ENCODE results near the gene SLC2A1.

The SLC2A1 gene

DNA sequence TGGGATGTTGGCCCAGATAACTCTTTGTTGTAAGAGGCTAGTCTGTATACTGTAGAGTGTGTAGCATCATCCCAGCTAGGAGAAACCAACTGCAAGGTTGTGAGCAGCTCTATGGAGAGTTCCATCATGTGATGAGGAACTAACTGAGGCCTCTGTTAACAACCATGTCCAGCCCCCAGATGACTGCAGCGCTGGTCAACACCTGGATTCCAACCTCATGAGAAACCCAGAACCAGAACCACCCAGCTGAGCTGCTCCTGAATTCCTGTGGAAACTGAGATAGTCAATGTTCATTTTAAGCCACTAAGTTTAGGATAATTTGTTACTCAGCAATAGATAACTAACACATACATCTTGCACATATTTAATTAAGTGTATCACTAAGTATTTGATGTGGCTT is 41.6 kb upstream of the SLC2A1 start (continued):
- TF ChIP-seq ZNF596 (tag by site-specific recombination; IDR thresholded peaks at IDR 0.05), result no peak
- no peak for TF ChIP-seq SCRT2 (tag by site-specific recombination; IDR thresholded peaks at IDR 0.05)
- TF ChIP-seq, protein P1, sequence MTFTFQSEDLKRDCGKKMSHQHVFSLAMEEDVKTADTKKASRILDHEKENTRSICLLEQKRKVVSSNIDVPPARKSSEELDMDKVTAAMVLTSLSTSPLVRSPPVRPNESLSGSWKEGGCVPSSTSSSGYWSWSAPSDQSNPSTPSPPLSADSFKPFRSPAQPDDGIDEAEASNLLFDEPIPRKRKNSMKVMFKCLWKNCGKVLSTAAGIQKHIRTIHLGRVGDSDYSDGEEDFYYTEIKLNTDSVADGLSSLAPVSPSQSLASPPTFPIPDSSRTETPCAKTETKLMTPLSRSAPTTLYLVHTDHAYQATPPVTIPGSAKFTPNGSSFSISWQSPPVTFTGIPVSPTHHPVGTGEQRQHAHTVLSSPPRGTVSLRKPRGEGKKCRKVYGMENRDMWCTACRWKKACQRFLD (tag by site-specific recombination; IDR thresholded peaks at IDR 0.05), result no peak

- Histone ChIP-seq H3K4me1 (ENCODE audit: control insufficient read depth, insufficient read depth, low read length) (no peaks in the 10 kb centered on the region), H3K4me3 (ENCODE audit: low read depth, low read length) (no peak overlapping the region), H3K27ac (ENCODE audit: extremely low read depth, low read depth, low read length) (no peak overlapping the region), H3K36me3 (ENCODE audit: control insufficient read depth in 2 of 2, insufficient read depth in 1 of 2, low read length in 2 of 2) (no peaks in the 10 kb centered on the region), H3K9me3 (ENCODE audit: control insufficient read depth, insufficient read depth, low read depth, low read length) (no peaks in the 10 kb centered on the region)
- POLR2A ChIA-PET, result no interaction called here
- CTCF ChIA-PET, result no interaction called here
- TF ChIP-seq ZNF580 (tag by site-specific recombination; IDR thresholded peaks at IDR 0.05) (no peak), SCRT1 (tag by site-specific recombination; IDR thresholded peaks at IDR 0.05; ENCODE audit: borderline replicate concordance) (no peak), WT1 (tag by site-specific recombination; IDR thresholded peaks at IDR 0.05) (no peak), ZNF645 (tag by site-specific recombination; IDR thresholded peaks at IDR 0.05) (no peak), ZNF138 (tag by site-specific recombination; IDR thresholded peaks at IDR 0.05; ENCODE audit: borderline replicate concordance) (no peak), ZNF76 (tag by site-specific recombination; IDR thresholded peaks at IDR 0.05; ENCODE audit: borderline replicate concordance, low read depth) (no peak), ZNF423 (tag by site-specific recombination; IDR thresholded peaks at IDR 0.05) (no peak)
These were observed 40.6 kb upstream of the SLC2A1 start for GRCh38 chr1:42999308-42999707.

DNA sequence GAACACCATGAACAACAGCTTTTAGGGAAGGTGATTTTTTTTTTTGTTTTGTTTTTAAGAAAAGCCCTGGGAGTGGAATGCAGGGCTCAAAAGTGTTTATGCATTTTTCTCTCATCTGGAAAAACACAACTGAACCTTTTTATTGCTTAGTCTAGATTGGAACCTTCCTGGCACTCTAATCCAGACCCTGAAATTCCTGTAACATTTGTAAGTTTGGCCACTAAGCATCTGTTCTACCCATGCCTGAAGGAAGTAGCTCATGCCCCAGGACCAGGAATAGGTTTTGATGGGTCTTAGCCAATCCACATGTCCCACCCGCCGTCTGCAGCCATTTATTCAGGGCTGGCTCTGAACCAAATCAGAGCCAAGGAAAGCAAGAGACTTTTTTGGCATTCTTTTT is 39.7 kb upstream of the SLC2A1 start:
- H3K4me1 ChIP-seq (ENCODE audit: control insufficient read depth, insufficient read depth, low read length), result no peaks in the 10 kb centered on the region
- no peaks in the 10 kb centered on the region for H3K9me3 ChIP-seq (ENCODE audit: control insufficient read depth, insufficient read depth, low read depth, low read length)
- POLR2A ChIA-PET, result no interaction called here
- no peak overlapping the region for H3K4me3 ChIP-seq (ENCODE audit: low read depth, low read length)
- H3K36me3 ChIP-seq (ENCODE audit: control insufficient read depth in 2 of 2, insufficient read depth in 1 of 2, low read length in 2 of 2), result no peaks in the 10 kb centered on the region
- TF ChIP-seq HOXA7 (CRISPR knock-in tag; IDR thresholded peaks at IDR 0.05; ENCODE audit: borderline replicate concordance) (no peak), SALL2 (tag by site-specific recombination; IDR thresholded peaks at IDR 0.05; ENCODE audit: borderline replicate concordance) (no peak)
- CTCF ChIA-PET, result interaction anchor here (0.7 to 1.0 kb wide), 2 partner anchors 61 to 76 kb away, joined by 3 to 5 read pairs; no protein-coding TSS in a partner anchor
- H3K27ac ChIP-seq (ENCODE audit: extremely low read depth, low read depth, low read length), result no peak overlapping the region

DNA sequence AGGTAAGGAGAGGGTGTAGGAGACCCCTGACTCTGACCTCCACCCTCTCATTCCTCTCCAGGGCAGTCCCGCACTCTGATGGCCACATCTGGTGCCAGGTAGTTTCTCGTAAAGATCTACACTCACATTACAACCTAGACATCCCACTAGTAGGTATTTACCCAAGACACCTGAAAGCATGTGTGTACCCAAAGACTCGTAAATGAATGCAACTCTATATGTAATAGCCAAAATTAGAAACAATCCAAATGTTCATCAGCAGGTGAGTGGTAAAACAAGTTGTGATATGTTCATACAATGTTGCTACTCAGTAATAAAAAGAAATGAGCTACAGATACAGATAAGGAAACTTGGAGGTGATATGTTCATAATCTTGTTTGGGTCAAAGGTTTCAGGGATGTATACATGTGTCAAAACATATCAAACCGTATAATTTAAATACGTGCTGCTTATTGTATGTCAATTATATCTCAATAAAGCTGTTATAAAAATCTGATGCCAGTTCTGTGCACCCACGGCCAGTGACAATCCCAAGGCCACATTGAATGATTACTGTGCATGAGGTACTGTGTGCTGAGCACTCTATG is 37.8 kb upstream of the SLC2A1 start:
- no peak overlapping the region for H3K4me3 ChIP-seq (ENCODE audit: low read depth, low read length)
- H3K4me1 ChIP-seq (ENCODE audit: control insufficient read depth, insufficient read depth, low read length), result no peaks in the 10 kb centered on the region
- ChIA-PET CTCF (interaction anchor here (0.6 to 1.0 kb wide), 4 partner anchors 16 to 1659 kb away, joined by 3 to 4 read pairs (median 4); no protein-coding TSS in a partner anchor), POLR2A (no interaction called here)
- no peaks in the 10 kb centered on the region for H3K36me3 ChIP-seq (ENCODE audit: control insufficient read depth in 2 of 2, insufficient read depth in 1 of 2, low read length in 2 of 2)
- H3K27ac ChIP-seq (ENCODE audit: extremely low read depth, low read depth, low read length), result no peak overlapping the region
- no peaks in the 10 kb centered on the region for H3K9me3 ChIP-seq (ENCODE audit: control insufficient read depth, insufficient read depth, low read depth, low read length)
- TF ChIP-seq ZNF580 (tag by site-specific recombination; IDR thresholded peaks at IDR 0.05), result no peak
- TF ChIP-seq, protein P2, sequence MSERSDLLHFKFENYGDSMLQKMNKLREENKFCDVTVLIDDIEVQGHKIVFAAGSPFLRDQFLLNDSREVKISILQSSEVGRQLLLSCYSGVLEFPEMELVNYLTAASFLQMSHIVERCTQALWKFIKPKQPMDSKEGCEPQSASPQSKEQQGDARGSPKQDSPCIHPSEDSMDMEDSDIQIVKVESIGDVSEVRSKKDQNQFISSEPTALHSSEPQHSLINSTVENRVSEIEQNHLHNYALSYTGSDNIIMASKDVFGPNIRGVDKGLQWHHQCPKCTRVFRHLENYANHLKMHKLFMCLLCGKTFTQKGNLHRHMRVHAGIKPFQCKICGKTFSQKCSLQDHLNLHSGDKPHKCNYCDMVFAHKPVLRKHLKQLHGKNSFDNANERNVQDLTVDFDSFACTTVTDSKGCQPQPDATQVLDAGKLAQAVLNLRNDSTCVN (tag by site-specific recombination; optimal IDR thresholded peaks at IDR 0.05), result no peak
- TF ChIP-seq ZNF202 (tag by site-specific recombination; IDR thresholded peaks at IDR 0.05; ENCODE audit: borderline replicate concordance), result no peak
- TF ChIP-seq ZNF624 (tag by site-specific recombination; IDR thresholded peaks at IDR 0.05), result no peak
- TF ChIP-seq REPIN1 (tag by site-specific recombination; IDR thresholded peaks at IDR 0.05; ENCODE audit: low read depth), result no peak
- no peak for TF ChIP-seq ZNF449 (tag by site-specific recombination; IDR thresholded peaks at IDR 0.05)
- TF ChIP-seq ZNF48 (tag by site-specific recombination; IDR thresholded peaks at IDR 0.05), result no peak
- no peak for TF ChIP-seq ZSCAN23 (tag by site-specific recombination; IDR thresholded peaks at IDR 0.05)
- TF ChIP-seq ZNF114 (tag by site-specific recombination; IDR thresholded peaks at IDR 0.05), result no peak
- TF ChIP-seq, protein P3, sequence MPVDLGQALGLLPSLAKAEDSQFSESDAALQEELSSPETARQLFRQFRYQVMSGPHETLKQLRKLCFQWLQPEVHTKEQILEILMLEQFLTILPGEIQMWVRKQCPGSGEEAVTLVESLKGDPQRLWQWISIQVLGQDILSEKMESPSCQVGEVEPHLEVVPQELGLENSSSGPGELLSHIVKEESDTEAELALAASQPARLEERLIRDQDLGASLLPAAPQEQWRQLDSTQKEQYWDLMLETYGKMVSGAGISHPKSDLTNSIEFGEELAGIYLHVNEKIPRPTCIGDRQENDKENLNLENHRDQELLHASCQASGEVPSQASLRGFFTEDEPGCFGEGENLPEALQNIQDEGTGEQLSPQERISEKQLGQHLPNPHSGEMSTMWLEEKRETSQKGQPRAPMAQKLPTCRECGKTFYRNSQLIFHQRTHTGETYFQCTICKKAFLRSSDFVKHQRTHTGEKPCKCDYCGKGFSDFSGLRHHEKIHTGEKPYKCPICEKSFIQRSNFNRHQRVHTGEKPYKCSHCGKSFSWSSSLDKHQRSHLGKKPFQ (tag by site-specific recombination; IDR thresholded peaks at IDR 0.05), result no peak
- no peak for TF ChIP-seq HOXC10 (CRISPR knock-in tag; IDR thresholded peaks at IDR 0.05)
- TF ChIP-seq ZNF626 (tag by site-specific recombination; IDR thresholded peaks at IDR 0.05), result no peak
